ENCODE data around the gene CPED1.

CPED1 gene

GRCh38 chr7:121102619-121103018 is 114.1 kb downstream of the CPED1 start:
- no peak for ATAC-seq
- TF ChIP-seq PPARA (CRISPR knock-in tag; IDR thresholded peaks at IDR 0.05; ENCODE audit: borderline replicate concordance) (no peak), PATZ1 (CRISPR knock-in tag; IDR thresholded peaks at IDR 0.05; ENCODE audit: borderline replicate concordance) (no peak), RARB (CRISPR knock-in tag; IDR thresholded peaks at IDR 0.05) (no peak)

- TF ChIP-seq POU6F1 (CRISPR knock-in tag; IDR thresholded peaks at IDR 0.05; ENCODE audit: borderline replicate concordance, low read depth) = no peak
- no peak for TF ChIP-seq ZC3H10 (CRISPR knock-in tag; IDR thresholded peaks at IDR 0.05)
- TF ChIP-seq CSDC2 (CRISPR knock-in tag; IDR thresholded peaks at IDR 0.05) = no peak
- TF ChIP-seq PPARA (CRISPR knock-in tag; IDR thresholded peaks at IDR 0.05; ENCODE audit: borderline replicate concordance) = no peak
- TF ChIP-seq SNAI2 (CRISPR knock-in tag; IDR thresholded peaks at IDR 0.05) = no peak
- TF ChIP-seq ZFP3 (CRISPR knock-in tag; IDR thresholded peaks at IDR 0.05) = no peak
- no peak for TF ChIP-seq ZFP30 (CRISPR knock-in tag; IDR thresholded peaks at IDR 0.05)
- no peak for TF ChIP-seq ZNF8 (CRISPR knock-in tag; IDR thresholded peaks at IDR 0.05)
- TF ChIP-seq ZNF565 (CRISPR knock-in tag; conservative IDR thresholded peaks at IDR 0.05; ENCODE audit: low read depth) = no peak
- TF ChIP-seq TSHZ2 (CRISPR knock-in tag; IDR thresholded peaks at IDR 0.05) = no peak
- no peak for TF ChIP-seq ZNF70 (CRISPR knock-in tag; IDR thresholded peaks at IDR 0.05)
- TF ChIP-seq PATZ1 (CRISPR knock-in tag; IDR thresholded peaks at IDR 0.05; ENCODE audit: borderline replicate concordance) = no peak
- no peak for TF ChIP-seq ARNTL (CRISPR knock-in tag; IDR thresholded peaks at IDR 0.05; ENCODE audit: borderline replicate concordance, low read depth)
- TF ChIP-seq OSR1 (CRISPR knock-in tag; IDR thresholded peaks at IDR 0.05) = no peak
- no peak for TF ChIP-seq CSRNP3 (CRISPR knock-in tag; IDR thresholded peaks at IDR 0.05)
- no peak for ATAC-seq
These were observed 114.6 kb downstream of the CPED1 start for GRCh38 chr7:121103086-121103485.

- TF ChIP-seq RARB (CRISPR knock-in tag; IDR thresholded peaks at IDR 0.05) = no peak
- TF ChIP-seq CREB5 (CRISPR knock-in tag; IDR thresholded peaks at IDR 0.05; ENCODE audit: low read depth) = no peak
These were observed 115.1 kb downstream of the CPED1 start for GRCh38 chr7:121103579-121103978.

GRCh38 chr7:121105262-121105661 is 116.8 kb downstream of the CPED1 start:
- ATAC-seq = no peak
- TF ChIP-seq TOX (CRISPR knock-in tag; IDR thresholded peaks at IDR 0.05; ENCODE audit: borderline replicate concordance) (no peak), CSDC2 (CRISPR knock-in tag; IDR thresholded peaks at IDR 0.05) (no peak), ESRRG (CRISPR knock-in tag; IDR thresholded peaks at IDR 0.05) (no peak), POU6F1 (CRISPR knock-in tag; IDR thresholded peaks at IDR 0.05; ENCODE audit: borderline replicate concordance, low read depth) (no peak), PATZ1 (CRISPR knock-in tag; IDR thresholded peaks at IDR 0.05; ENCODE audit: borderline replicate concordance) (no peak), GLIS3 (CRISPR knock-in tag; IDR thresholded peaks at IDR 0.05) (no peak), BACH2 (CRISPR knock-in tag; IDR thresholded peaks at IDR 0.05; ENCODE audit: borderline replicate concordance) (no peak)

More at GRCh38 chr7:121103579-121103978, 115.1 kb downstream of the CPED1 start:
- no peak for ATAC-seq

Data from SK-N-SH treated with all-trans-retinoic acid at 6 μM for 48 hours (cell line).